Measurements from ENCODE around the gene TBC1D12.

GRCh38 chr10:94413361-94413760 lies 11.0 kb downstream of the TBC1D12 start:
- no peak for TF ChIP-seq CTCF (IDR thresholded peaks at IDR 0.05; ENCODE audit: extremely low read depth in 1 of 2, insufficient read depth in 1 of 2, low read depth in 1 of 2, low read length in 2 of 2)
- no peak for TF ChIP-seq JUN (IDR thresholded peaks at IDR 0.05; ENCODE audit: borderline replicate concordance, insufficient read depth, insufficient read length, low read depth)
- TF ChIP-seq POLR2A (IDR thresholded peaks at IDR 0.05; ENCODE audit: low read depth, low read length): no peak

Data from endothelial cell of umbilical vein (primary cell).